Uterus (tissue), 4 donors: ENCODE results near the gene CHID1. TPM values are rescaled to one million over a fixed set of nuclear protein-coding genes. Genes with fewer than 3 reads are reported as not detected.
A peak's percentile ranks its signal among the peaks of the same experiment; 100 is the strongest.

ENCODE experiments used
- DNase-seq, 2 donors: peaks; one replicate each; pipeline ENCODE4 v3.0.0-alpha.2; 2019 to 2020
- H3K27ac ChIP-seq, 2 donors: fragments of 200-600 bp; sonication (generic); 1 replicate in 1 of 2; 2 replicates in 1 of 2; pipeline ENCODE4 v1.5.1; 2016 to 2018
- H3K27me3 ChIP-seq, 2 donors: fragments of 200-600 bp; sonication (generic); one replicate each; pipeline ENCODE4 v1.5.1; 2018 to 2019; ENCODE audit warnings: control low read depth in 1 of 2
- H3K36me3 ChIP-seq, 2 donors: fragments of 200-600 bp; sonication (generic); one replicate each; pipeline ENCODE4 v1.5.1; 2019; ENCODE audit warnings: control low read depth in 1 of 2
- H3K4me1 ChIP-seq, 2 donors: fragments of 200-600 bp; sonication (generic); one replicate each; pipeline ENCODE4 v1.5.1; 2018 to 2019; ENCODE audit warnings: control low read depth in 1 of 2
- H3K4me3 ChIP-seq, 2 donors: fragments of 200-600 bp; sonication (generic); 1 replicate in 1 of 2; 2 replicates in 1 of 2; pipeline ENCODE4 v1.5.1; 2018 to 2019; ENCODE audit warnings: mild to moderate bottlenecking in 1 of 2
- H3K9me3 ChIP-seq, 2 donors: fragments of 200-600 bp; sonication (generic); one replicate each; pipeline ENCODE4 v1.5.1; 2019; ENCODE audit warnings: control low read depth in 1 of 2
- CTCF ChIP-seq, 4 experiments: fragments of 200-600 bp in 2 of 4; fragments of 450-650 bp in 2 of 4; sonication (generic) in 2 of 4; IDR thresholded peaks; one replicate each; pipeline ENCODE4 v1.5.1; 2016 to 2019; ENCODE audit warnings: antibody characterized with exemption in 4 of 4, mild to moderate bottlenecking in 2 of 4, moderate library complexity in 1 of 4
- POLR2A ChIP-seq, 2 donors: fragments of 450-650 bp; IDR thresholded peaks; one replicate each; pipeline ENCODE4 v1.6.1; 2016; ENCODE audit warnings: antibody characterized with exemption in 2 of 2, mild to moderate bottlenecking in 1 of 2, moderate library complexity in 1 of 2
- intact Hi-C: fragments of 100-400 bp; cut with DNase I; formaldehyde crosslinking; loops from one replicate; pipeline ENCODE4 v1.15.1; 2023; ENCODE audit warnings: low total_unique reads
- total RNA-seq, 4 donors: library from RNA; depleted of rRNA in 3 of 4; stranded (reverse); fragments of >200 nt in 3 of 4; gene quantifications; one replicate each; pipeline versions ENCODE4 v1.1.0 to v1.2.4, GENCODE V29; 2014 to 2023
- donor health status: DM: yes; HTN: yes; CAD: no.

Gene CHID1
- total RNA-seq, 4 donors from 2014 or later: 20.3 to 57.9 (median 48.4) TPM

- Histone ChIP-seq H3K27ac (no peak overlapping the region), H3K4me1 (no peaks in the 10 kb centered on the region), H3K27me3 (no peaks in the 10 kb centered on the region), H3K9me3 (no peaks in the 10 kb centered on the region), H3K36me3 (no peaks in the 10 kb centered on the region), H3K4me3 (no peak overlapping the region)
- no peak for DNase-seq
- TF ChIP-seq POLR2A (IDR thresholded peaks at IDR 0.05): no peak
- no peak for TF ChIP-seq CTCF (IDR thresholded peaks at IDR 0.05)
- intact Hi-C loops: no loop called here
Measured at GRCh38 chr11:861105-861479, 49.5 kb downstream of the CHID1 start.

GRCh38 chr11:860234-861104 lies 50.1 kb downstream of the CHID1 start:
- Histone ChIP-seq H3K4me3 (no peak overlapping the region), H3K9me3 (no peaks in the 10 kb centered on the region), H3K36me3 (no peaks in the 10 kb centered on the region), H3K27ac (peak overlapping the region in 1 of 2 donors; percentile 41), H3K4me1 (no peaks in the 10 kb centered on the region), H3K27me3 (no peaks in the 10 kb centered on the region)
- TF ChIP-seq POLR2A (IDR thresholded peaks at IDR 0.05): no peak
- DNase-seq: no peak
- intact Hi-C loops: no loop called here

- Histone ChIP-seq H3K4me3 (no peak overlapping the region), H3K9me3 (no peaks in the 10 kb centered on the region), H3K4me1 (no peaks in the 10 kb centered on the region), H3K27me3 (no peaks in the 10 kb centered on the region), H3K27ac (peak overlapping the region in 1 of 2 donors; percentile 41), H3K36me3 (no peaks in the 10 kb centered on the region)
- intact Hi-C loops: no loop called here
- peak; percentile 79 to 86 for DNase-seq
- no peak for TF ChIP-seq POLR2A (IDR thresholded peaks at IDR 0.05)
- no peak for TF ChIP-seq CTCF (IDR thresholded peaks at IDR 0.05)
Measured at GRCh38 chr11:859394-860131, 51.0 kb downstream of the CHID1 start.

- DNase-seq: no peak
- no peaks in the 10 kb centered on the region for H3K36me3 ChIP-seq
- intact Hi-C loops: no loop called here
- no peaks in the 10 kb centered on the region for H3K4me1 ChIP-seq
- H3K4me3 ChIP-seq: no peak overlapping the region
- no peaks in the 10 kb centered on the region for H3K9me3 ChIP-seq
- no peak for TF ChIP-seq POLR2A (IDR thresholded peaks at IDR 0.05)
- TF ChIP-seq CTCF (IDR thresholded peaks at IDR 0.05): no peak
- H3K27ac ChIP-seq: no peak overlapping the region
- no peaks in the 10 kb centered on the region for H3K27me3 ChIP-seq
Measured at GRCh38 chr11:858762-859339, 51.8 kb downstream of the CHID1 start.

GRCh38 chr11:858053-858761 lies 52.4 kb downstream of the CHID1 start:
- no peaks in the 10 kb centered on the region for H3K4me1 ChIP-seq
- DNase-seq: no peak
- H3K27ac ChIP-seq: no peak overlapping the region
- no peaks in the 10 kb centered on the region for H3K9me3 ChIP-seq
- TF ChIP-seq CTCF (IDR thresholded peaks at IDR 0.05) (no peak), POLR2A (IDR thresholded peaks at IDR 0.05) (no peak)
- H3K4me3 ChIP-seq: no peak overlapping the region
- intact Hi-C loops: no loop called here
- no peaks in the 10 kb centered on the region for H3K27me3 ChIP-seq
- H3K36me3 ChIP-seq: no peaks in the 10 kb centered on the region
